GM19351 (cell line): ENCODE data around the gene MCOLN1.

Source experiments
- ATAC-seq: cut with Tn5 transposase; IDR thresholded peaks from one replicate; pipeline ENCODE4 v1.9.1; 2021; ENCODE audit warnings: mild to moderate bottlenecking, moderate library complexity; ENCODE audit not compliant: unreplicated experiment

The MCOLN1 gene

DNA sequence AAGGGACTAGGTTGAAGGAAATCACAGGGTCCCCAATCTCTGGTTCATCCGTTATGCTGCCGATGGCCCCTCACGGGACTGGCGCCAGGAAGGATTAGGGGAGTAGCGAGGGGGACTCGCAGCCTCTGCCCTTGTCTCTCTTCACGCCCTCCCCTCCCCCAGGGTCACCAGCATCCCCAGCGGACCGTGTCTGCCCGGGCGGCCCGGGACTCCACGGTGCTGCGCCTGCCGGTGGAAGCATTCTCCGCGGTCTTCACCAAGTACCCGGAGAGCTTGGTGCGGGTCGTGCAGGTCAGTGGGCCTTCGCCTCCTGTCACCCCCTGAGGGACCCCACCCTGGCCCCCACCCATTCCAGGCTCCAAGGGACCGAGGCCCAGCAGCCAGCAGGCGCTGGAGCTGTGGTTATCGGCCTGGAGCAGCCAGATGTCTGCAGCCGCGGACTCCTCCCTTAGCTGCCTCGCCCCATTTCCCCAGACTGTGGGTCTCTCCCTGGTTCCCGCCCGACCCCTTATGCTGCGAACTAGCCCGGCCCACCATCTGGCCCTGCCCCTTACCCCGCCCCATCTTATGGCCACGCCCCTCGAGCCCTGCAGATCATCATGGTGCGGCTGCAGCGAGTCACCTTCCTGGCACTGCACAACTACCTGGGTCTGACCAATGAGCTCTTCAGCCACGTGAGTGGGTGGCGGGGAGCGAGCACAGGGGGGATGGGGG lies 18.5 kb downstream of the MCOLN1 start:
- no peak for ATAC-seq

GRCh38 chr19:7541475-7541824 lies 19.0 kb downstream of the MCOLN1 start:
- ATAC-seq, result no peak

- no peak for ATAC-seq
Observed at GRCh38 chr19:7541828-7542443, 19.5 kb downstream of the MCOLN1 start.

DNA sequence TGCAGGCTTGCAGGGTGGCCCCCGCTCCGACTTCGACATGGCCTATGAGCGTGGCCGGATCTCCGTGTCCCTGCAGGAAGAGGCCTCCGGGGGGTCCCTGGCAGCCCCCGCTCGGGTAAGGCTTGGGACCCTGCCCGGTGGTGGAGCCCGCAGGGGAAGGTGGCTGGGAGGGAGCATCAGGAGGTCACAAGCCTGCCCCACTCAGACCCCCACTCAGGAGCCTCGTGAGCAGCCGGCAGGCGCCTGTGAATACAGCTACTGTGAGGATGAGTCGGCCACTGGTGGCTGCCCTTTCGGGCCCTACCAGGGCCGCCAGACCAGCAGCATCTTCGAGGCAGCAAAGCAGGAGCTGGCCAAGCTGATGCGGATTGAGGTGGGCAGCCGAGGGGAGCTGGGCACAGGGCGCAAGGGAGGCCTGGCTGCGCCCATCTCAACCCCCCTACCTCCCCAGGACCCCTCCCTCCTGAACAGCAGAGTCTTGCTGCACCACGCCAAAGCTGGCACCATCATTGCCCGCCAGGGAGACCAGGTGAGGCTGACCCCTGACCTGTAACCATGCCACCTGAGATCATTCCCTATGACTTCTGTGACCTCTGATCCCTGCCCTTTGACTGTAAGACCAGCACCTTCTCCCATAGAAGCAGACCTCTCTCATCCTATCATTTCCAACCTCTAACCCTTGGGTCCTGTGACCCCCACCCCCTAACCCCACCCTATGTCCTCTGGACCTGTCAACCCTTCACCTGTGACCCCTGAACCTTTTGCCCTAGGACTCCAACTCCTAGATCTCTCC lies 20.3 kb downstream of the MCOLN1 start:
- ATAC-seq, result no peak

GRCh38 chr19:7544626-7545025 lies 22.2 kb downstream of the MCOLN1 start:
- ATAC-seq, result no peak

- no peak for ATAC-seq
Observed at GRCh38 chr19:7545300-7545699, 22.9 kb downstream of the MCOLN1 start.

DNA sequence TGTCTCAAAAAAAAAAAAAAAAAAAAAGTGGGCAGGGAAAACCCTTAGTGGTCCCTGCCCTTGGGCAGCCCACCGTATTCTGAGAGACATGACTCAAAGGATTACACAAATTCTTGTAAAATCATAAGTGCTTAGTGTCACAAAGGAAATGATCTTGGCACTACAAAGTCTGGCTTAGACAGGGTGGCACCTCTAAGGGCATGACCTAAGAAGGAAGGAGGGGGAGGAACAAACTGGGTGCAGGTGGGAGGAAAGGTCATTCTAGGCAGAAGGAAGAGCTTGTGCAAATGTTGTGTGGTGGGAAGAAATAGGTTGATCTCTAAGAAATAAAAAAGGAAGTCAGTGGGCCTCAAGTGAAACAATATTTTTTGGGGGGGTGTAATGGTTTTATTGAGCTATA lies 23.5 kb downstream of the MCOLN1 start:
- no peak for ATAC-seq

GRCh38 chr19:7547159-7547558 lies 24.7 kb downstream of the MCOLN1 start:
- no peak for ATAC-seq

- no peak for ATAC-seq
Observed at GRCh38 chr19:7549429-7550148, 27.2 kb downstream of the MCOLN1 start.

DNA sequence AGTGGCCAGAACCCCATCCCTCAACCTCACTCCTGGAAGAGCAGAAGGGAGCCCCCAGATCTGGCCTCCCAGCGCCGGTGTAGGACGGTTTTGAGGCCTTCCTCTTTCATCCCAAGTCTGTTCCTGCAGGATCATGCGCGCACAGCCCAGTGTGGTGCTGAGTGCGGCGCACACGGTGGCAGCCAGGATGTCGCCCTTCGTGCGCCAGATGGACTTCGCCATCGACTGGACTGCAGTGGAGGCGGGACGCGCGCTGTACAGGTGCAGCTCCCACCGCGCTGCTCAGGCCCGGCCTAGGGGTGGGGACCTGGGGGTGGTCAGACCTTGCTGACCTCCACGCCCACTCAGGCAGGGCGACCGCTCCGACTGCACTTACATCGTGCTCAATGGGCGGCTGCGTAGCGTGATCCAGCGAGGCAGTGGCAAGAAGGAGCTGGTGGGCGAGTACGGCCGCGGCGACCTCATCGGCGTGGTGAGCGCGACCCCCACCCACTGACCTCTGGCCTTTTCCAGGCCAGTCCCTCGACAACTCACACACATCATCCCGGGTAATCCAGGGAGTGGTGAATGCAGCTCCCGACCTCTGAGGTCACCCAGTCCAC lies 27.8 kb downstream of the MCOLN1 start:
- no peak for ATAC-seq

DNA sequence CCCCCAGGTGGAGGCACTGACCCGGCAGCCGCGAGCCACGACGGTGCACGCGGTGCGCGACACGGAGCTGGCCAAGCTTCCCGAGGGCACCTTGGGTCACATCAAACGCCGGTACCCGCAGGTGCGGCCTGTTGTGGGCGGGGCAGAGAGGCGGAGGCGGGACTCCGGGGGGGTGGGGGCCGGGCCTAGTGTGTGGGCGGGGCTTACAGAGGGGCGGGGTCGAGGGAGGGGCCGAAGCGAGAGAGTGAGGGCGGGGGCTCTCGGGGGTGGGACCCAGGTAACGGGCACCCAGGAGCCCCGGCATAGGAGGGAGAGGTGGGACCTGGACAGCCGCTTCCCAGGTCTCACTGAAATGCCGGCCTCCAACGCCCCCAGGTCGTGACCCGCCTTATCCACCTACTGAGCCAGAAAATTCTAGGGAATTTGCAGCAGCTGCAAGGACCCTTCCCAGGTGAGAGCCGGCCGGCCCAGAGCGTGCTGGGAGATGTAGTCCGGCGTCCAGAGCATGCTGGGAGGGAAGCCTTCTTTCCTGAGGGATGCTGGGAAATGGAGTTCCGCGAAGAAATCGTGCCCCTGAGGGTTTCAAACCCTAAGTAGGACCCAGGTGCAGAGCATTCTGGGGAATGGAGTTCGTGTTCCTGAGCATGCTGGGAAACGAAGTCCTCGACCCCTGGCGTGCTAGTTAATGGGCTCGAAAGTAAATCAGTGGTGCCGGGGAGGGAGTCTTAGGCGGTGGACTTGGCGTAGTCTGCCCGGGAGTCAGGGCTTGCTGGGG lies 28.8 kb downstream of the MCOLN1 start:
- ATAC-seq, result no peak

DNA sequence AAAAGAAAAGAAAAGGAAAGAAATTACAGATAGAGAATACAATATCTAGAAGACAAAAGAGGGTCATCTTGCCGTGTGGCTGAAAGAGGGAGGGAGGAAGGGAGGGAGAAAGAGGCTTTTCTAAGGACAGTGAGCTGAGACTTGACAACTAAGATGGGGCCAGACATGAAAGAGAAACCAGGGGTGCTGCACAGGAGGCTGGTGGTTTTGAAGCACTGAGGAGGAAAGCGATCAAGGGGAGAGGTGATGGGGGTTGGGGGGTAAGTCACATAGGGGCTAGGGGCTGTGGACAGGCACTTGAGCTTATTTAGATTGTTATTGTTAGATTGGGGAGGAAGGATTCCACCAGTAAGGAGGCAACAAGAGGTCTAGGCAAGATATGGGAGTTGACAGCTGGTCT lies 30.4 kb downstream of the MCOLN1 start:
- ATAC-seq, result no peak

GRCh38 chr19:7554565-7554964 lies 32.1 kb downstream of the MCOLN1 start:
- ATAC-seq, result no peak

DNA sequence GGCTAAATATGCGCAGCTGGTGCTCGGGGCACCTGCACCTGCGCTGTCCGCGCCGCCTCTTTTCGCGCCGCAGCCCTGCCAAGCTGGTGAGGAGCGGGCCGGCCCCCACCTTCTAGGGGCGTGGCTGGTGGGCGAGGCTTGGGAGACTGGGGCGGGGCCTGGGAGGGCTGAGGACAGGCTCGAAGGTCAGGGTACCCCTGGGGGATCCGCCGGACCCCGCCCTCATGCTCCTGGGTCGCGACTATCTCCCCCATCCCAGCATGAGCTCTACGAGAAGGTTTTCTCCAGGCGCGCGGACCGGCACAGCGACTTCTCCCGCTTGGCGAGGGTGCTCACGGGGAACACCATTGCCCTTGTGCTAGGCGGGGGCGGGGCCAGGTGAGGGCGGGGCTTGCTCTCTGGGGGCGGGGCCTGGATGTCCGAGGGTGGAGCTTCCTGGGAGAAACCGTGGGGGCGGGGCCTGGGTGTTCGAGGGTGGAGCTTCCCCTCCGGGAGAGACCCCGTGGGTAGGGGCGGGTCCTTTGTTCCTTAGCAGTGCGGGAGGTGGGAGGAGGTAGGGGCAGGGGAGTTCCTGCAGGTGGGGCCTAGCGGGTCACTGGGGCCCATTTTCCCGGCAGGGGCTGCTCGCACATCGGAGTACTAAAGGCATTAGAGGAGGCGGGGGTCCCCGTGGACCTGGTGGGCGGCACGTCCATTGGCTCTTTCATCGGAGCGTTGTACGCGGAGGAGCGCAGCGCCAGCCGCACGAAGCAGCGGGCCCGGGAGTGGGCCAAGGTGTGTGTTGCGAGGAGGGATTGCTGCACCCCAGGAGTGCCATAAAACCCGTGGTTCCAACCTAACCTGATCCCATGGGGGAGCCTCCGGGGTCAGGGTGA lies 32.8 kb downstream of the MCOLN1 start:
- no peak for ATAC-seq

DNA sequence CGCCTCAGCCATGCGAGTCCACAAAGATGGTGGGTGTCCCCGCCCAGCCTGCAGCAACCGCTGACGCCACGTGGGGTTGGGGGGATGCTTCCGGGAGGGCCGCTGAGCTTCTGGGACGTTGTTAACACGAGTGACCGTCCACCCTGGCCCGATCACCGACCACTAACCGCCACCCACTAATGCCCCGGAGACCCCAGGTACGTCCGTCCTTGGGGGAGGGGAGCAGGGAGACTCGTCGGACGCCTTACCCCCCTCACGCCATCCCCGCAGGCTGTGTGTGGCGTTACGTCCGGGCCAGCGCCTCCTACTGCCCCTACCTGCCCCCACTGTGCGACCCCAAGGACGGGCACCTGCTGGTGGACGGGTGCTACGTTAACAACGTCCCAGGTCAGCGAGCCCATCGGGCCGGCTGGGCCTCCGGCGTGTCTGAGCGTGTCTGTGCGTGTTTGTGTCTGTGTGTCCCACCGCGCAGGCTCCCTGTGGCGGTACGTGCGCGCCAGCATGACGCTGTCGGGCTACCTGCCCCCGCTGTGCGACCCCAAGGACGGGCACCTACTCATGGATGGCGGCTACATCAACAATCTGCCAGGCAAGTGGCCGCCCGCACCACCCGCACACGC lies 34.4 kb downstream of the MCOLN1 start:
- no peak for ATAC-seq

DNA sequence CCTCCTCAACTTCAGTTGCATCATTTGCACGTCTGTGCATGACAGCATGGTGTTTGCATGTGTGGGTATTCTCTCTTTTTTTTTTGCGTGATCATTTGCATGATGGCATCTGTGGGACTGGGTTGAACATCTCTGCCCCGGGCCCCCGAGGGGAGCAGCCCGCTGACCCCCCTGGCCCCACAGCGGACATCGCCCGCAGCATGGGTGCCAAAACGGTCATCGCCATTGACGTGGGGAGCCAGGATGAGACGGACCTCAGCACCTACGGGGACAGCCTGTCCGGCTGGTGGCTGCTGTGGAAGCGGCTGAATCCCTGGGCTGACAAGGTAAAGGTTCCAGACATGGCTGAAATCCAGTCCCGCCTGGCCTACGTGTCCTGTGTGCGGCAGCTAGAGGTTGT lies 36.2 kb downstream of the MCOLN1 start:
- ATAC-seq, result no peak

DNA sequence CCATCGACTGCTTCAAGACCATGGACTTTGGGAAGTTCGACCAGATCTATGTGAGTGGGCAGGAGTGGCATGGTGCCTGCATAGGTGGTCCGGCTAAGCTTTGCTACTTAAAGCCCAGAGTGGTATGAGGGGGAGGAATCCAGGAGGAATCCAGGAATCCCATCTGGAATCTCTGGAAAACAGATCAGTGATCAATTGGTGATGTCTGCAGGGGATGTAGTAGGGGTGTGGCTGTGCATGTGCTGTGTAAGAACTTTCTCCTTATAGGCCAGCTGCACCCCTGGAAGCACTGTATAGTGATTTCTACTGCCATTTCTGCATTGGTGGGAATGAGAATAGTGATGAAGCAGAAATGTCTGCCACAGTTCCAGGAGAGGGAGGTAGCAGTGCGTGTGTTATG lies 36.7 kb downstream of the MCOLN1 start:
- no peak for ATAC-seq

DNA sequence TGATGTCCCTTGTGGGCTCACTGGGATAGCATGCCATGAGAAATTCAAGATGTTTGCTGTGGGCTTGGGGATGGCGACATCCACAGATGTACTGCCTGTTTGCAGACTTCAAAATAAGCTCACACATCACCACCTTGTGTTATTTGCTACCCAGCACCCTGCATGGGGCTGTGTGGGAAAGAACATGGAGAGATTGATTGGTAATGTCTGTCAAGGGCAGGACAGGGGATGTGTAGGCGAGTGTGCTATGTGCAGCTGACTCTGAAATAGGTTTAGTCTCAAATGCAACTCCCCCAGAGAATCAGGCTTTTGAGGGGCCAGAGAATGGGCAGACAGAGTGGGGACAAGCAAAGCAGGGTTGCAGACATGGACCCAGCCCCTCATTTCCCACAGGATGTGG lies 37.8 kb downstream of the MCOLN1 start:
- no peak for ATAC-seq

DNA sequence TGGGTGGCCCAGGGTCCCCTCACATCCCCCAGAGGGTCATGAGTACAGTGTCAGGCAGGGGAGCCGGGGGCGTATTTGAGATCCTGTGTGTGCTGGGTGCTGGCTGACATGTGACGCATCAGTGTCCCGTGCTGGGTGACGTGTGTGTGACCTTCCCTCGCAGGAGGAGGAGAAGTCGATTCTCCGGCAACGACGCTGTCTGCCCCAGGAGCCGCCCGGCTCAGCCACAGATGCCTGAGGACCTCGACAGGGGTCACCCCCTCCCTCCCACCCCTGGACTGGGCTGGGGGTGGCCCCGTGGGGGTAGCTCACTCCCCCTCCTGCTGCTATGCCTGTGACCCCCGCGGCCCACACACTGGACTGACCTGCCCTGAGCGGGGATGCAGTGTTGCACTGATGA lies 38.9 kb downstream of the MCOLN1 start:
- ATAC-seq, result no peak
